ENCODE data around the gene VSTM2L. TPM values are rescaled to one million over a fixed set of nuclear protein-coding genes. Genes with fewer than 3 reads are reported as not detected.

VSTM2L gene
- total and polyA plus RNA-seq, 2 of the 4 experiments (the other 2 are of a cell fraction), result 0.18 to 0.19 TPM

GRCh38 chr20:37943501-37944455 is 40.9 kb downstream of the VSTM2L start:
- Histone ChIP-seq H3K27ac (ENCODE audit: insufficient read depth, low read length) (no peak overlapping the region), H4K20me1 (ENCODE audit: insufficient read depth, low read length) (no peaks in the 10 kb centered on the region), H3K56ac (ENCODE audit: extremely low read depth, insufficient read depth, low read length) (no peak overlapping the region), H3K23ac (ENCODE audit: low read depth, low read length) (no peak overlapping the region), H3K27me3 (ENCODE audit: control insufficient read depth, insufficient read depth, low read length) (peaks cover 15% of the 10 kb centered on the region), H2BK120ac (ENCODE audit: low read depth, low read length) (no peak overlapping the region), H3K9me3 (ENCODE audit: control insufficient read depth, insufficient read depth, low read length) (peaks cover 10% of the 10 kb centered on the region), H4K91ac (ENCODE audit: insufficient read depth, low read depth, low read length) (no peak overlapping the region), H4K8ac (ENCODE audit: low read depth in 2 of 2, low read length in 2 of 2) (no peak overlapping the region), H2AK5ac (ENCODE audit: low read depth, low read length) (no peak overlapping the region), H3K14ac (replicated peaks; ENCODE audit: low read depth, low read length) (no peak overlapping the region), H2AFZ (replicated peaks; ENCODE audit: low read length, poor library complexity) (no peak overlapping the region), H3K4me2 (ENCODE audit: low read depth, low read length) (no peak overlapping the region), H2BK20ac (ENCODE audit: low read depth, low read length) (no peak overlapping the region), H3K9ac (ENCODE audit: low read depth, low read length) (no peak overlapping the region), H4K5ac (ENCODE audit: low read depth, low read length) (no peak overlapping the region), H3K4ac (ENCODE audit: low read depth, low read length) (no peak overlapping the region), H3K4me3 (ENCODE audit: insufficient read depth, low read depth, low read length) (no peak overlapping the region), H3K4me1 (ENCODE audit: control insufficient read depth, insufficient read depth, low read length) (no peaks in the 10 kb centered on the region), H3K9me1 (ENCODE audit: insufficient read depth, low read length) (no peaks in the 10 kb centered on the region), H2BK5ac (ENCODE audit: low read depth, low read length, poor library complexity, severe bottlenecking) (no peak overlapping the region), H3K36me3 (ENCODE audit: control insufficient read depth, insufficient read depth, low read length) (no peaks in the 10 kb centered on the region), H3K79me1 (ENCODE audit: low read depth in 1 of 2, low read length in 2 of 2) (no peaks in the 10 kb centered on the region), H2BK15ac (ENCODE audit: low read depth, low read length) (no peak overlapping the region), H2AK9ac (replicated peaks; ENCODE audit: low read depth, low read length, poor library complexity) (no peak overlapping the region), H3K18ac (ENCODE audit: low read depth, low read length) (no peak overlapping the region)
- 82% methylated on average over 18 of the region's 47 CpGs; no CpG with 5 or more reads in 1 of the 2 experiments for WGBS, 2 experiments (ENCODE audit: extremely low coverage in 2 of 2, insufficient read length in 1 of 2)
- dilution Hi-C loops (cut with HindIII; ENCODE audit: low sequenced_read_pairs, unreplicated experiment) (no loop called here), in situ Hi-C loops (cut with MboI; ENCODE audit: low sequenced_read_pairs) (no loop called here), intact Hi-C loops (cut with micrococcal nuclease) (no loop called here)
- TF ChIP-seq RFX5 (IDR thresholded peaks at IDR 0.05; ENCODE audit: low read depth, low read length), result no peak
- TF ChIP-seq MXI1 (IDR thresholded peaks at IDR 0.05; ENCODE audit: borderline replicate concordance, low read depth, low read length), result no peak
- no peak for TF ChIP-seq MAFK (IDR thresholded peaks at IDR 0.05; ENCODE audit: low read depth, low read length)
- no peak for TF ChIP-seq FOS (IDR thresholded peaks at IDR 0.05; ENCODE audit: low read depth, low read length)
- TF ChIP-seq MAZ (IDR thresholded peaks at IDR 0.05; ENCODE audit: borderline replicate concordance, low read depth, low read length), result no peak
- no peak for TF ChIP-seq RCOR1 (IDR thresholded peaks at IDR 0.05; ENCODE audit: insufficient replicate concordance, low read length)
- TF ChIP-seq CEBPB (IDR thresholded peaks at IDR 0.05; ENCODE audit: low read depth, low read length), result no peak
- TF ChIP-seq USF2 (IDR thresholded peaks at IDR 0.05; ENCODE audit: low read depth, low read length), result no peak
- TF ChIP-seq RAD21 (IDR thresholded peaks at IDR 0.05; ENCODE audit: low read length), result no peak
- TF ChIP-seq POLR2A (IDR thresholded peaks at IDR 0.05; ENCODE audit: low read depth, low read length), result no peak
- TF ChIP-seq BHLHE40 (IDR thresholded peaks at IDR 0.05; ENCODE audit: low read depth, low read length), result no peak
- TF ChIP-seq CHD1 (IDR thresholded peaks at IDR 0.05; ENCODE audit: low read depth, low read length), result no peak
- DNase-seq, result no peak
- ChIA-PET POLR2A (ENCODE audit: unreplicated experiment) (no interaction called here), CTCF (no interaction called here)
- no peak for ATAC-seq (ENCODE audit: low read depth)
- no TSS peak for BruUV-seq (replicated peaks)
